ENCODE data around the gene TMEM147.
A peak's percentile ranks its signal among the peaks of the same experiment; 100 is the strongest.

Gene TMEM147

DNA sequence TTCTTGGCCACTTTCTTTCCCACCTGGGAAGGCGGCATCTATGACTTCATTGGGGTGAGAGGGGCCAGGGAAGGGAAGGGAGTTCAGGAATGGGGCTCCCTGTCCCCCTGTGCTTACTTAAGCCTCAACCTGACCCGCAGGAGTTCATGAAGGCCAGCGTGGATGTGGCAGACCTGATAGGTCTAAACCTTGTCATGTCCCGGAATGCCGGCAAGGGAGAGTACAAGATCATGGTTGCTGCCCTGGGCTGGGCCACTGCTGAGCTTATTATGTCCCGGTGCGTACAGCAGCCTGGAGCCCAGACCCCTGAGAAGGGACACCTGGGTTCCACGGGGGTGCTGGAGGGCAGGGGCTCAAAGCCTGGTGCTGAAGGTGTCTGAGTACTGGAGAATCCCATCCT lies 1.1 kb downstream of the TMEM147 start:
- DNase-seq: no peak
- no peak for TF ChIP-seq POLR2A (IDR thresholded peaks at IDR 0.05; ENCODE audit: low read length)
- no peak for TF ChIP-seq GATA1 (IDR thresholded peaks at IDR 0.05; ENCODE audit: low read depth, low read length)

DNA sequence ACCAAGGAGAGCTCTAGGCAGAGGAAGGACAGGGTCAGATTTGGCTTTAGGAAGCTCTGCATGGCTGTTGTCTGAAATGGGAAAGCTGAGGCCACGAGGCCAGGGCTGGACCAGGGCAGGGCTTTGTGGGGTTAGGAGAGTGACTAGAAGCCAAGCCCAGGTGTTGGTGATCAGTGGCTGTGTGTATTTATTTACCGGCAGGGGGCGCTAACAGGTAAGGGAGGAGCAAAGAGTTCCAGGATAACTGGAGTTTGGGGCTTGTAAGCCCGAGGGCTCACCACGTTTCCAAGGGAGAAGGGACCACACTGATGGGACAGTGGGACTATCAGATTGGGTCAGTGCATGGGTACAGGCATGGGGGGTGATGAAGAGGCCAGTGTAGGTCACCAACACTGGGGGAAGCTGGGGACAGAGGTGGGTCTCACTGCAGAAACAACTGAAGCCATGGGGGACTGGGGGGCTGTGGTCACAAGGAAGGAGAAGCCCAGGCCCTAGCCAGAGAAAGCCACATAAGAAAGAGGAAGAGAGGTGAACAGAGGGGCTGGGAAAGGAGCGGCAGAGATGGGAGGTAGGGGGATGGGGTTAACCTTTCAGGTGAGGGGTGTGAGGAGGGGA lies 3.9 kb downstream of the TMEM147 start:
- peak; percentile 74 to 87 for DNase-seq
- no peak for TF ChIP-seq GATA1 (IDR thresholded peaks at IDR 0.05; ENCODE audit: low read depth, low read length)
- no peak for TF ChIP-seq POLR2A (IDR thresholded peaks at IDR 0.05; ENCODE audit: low read length)

DNA sequence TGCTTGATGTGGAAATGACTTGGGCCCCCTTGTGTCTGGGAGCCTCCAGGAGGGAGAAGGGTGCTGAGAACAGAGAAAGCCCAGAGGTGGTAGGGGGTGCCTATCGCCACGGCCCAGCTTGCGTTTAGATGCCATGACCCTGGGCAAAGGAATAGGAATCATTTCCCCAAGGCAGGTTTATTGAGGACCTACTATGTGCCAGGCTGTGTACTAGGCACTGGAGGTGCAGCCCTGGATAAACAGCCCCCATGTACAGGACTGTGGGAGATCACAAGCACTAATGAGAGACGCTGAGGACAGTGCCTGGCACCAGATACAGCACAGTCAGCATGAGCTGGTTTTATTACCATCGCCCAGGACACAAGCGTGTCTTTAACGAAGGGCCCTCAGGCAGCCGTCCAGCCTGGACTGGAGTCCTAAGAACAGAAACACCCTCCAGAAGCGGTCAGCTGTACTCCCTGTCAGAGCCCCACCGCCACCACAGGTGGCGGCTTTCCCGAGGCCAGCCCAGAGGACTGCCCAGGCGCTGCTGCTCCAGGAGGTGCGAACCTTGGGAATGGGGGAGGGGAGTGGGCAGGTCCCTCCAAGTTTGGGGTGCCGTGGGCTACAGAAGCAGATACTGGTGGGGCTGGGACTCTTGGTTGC lies 4.6 kb downstream of the TMEM147 start:
- TF ChIP-seq GATA1 (IDR thresholded peaks at IDR 0.05; ENCODE audit: low read depth, low read length) (no peak), POLR2A (IDR thresholded peaks at IDR 0.05; ENCODE audit: low read length) (no peak)
- no peak for DNase-seq

DNA sequence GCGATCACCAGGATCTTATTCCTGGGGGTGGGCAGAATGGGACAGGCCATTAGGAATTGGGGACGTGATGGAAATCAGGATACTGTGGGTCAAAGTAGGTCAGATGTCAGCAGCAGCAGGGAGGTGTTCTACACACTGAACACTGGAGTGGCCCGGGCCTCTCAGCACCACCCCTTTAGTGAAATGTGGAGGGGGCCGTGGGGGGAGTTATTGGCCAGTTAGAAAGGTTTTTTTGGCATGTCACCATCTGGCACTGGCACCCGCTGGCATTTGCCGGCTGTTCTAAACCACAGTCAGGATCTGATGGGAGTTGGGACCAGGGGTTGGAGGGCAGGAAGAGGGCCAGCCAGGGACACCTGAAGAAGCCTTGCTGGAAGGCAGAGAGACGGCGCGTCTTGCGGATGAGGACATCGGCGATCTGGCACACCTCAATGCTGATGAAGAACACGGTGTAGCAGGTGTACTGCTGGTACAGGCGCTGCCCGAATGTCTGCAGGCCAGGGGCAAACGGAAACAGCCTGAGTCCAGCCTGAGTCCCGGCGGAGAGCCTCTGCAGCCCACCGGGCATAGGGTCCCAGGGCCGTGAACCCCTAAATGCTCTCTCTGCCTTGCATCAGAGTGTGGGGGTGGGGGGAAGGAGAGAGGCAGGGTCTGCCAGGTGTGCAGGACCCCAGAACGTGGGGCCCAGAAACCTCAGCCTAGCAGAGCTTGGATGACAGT lies 5.8 kb downstream of the TMEM147 start:
- no peak for DNase-seq
- TF ChIP-seq POLR2A (IDR thresholded peaks at IDR 0.05; ENCODE audit: low read length) (no peak), GATA1 (IDR thresholded peaks at IDR 0.05; ENCODE audit: low read depth, low read length) (no peak)

DNA sequence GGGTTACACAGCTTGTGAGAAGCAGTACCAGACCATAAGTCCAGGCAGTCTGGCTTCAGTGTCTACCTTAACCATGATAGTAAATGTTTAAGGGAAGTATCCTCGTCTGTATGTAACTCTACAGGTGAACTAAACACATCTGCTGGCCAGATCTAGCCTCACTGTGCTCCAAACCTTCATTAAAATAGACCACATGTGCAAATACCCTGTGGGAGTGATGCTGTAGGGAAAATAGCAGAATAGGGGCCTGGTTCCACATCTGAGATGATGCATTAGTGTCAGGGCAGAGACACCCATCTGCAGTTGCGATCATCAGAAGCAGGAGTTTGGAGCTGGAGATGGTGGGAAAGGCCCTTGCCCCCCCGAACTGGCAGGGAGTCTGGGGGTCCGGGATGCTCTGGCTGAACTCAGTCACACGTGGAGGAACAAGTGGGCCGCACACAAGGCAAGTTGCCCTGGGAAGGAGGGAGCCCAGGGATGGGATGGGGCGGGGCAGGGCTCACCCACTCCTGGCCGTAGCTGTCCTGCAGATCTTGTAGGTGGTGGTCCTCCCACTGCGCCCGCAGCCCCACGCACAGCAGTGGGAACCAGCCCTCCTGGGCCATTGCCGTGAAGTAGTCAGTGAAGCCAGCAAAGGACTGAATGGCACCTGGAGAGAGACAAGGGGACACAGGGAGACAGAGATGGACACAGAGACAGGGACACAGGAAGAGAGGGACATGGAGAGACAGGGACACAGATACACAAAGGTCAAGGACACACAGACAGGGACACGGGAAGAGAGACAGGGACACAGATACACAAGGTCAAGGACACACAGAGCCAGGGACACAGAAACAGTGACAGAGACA lies 7.3 kb downstream of the TMEM147 start:
- TF ChIP-seq POLR2A (IDR thresholded peaks at IDR 0.05; ENCODE audit: low read length): no peak
- TF ChIP-seq GATA1 (IDR thresholded peaks at IDR 0.05; ENCODE audit: low read depth, low read length): no peak
- no peak for DNase-seq

DNA sequence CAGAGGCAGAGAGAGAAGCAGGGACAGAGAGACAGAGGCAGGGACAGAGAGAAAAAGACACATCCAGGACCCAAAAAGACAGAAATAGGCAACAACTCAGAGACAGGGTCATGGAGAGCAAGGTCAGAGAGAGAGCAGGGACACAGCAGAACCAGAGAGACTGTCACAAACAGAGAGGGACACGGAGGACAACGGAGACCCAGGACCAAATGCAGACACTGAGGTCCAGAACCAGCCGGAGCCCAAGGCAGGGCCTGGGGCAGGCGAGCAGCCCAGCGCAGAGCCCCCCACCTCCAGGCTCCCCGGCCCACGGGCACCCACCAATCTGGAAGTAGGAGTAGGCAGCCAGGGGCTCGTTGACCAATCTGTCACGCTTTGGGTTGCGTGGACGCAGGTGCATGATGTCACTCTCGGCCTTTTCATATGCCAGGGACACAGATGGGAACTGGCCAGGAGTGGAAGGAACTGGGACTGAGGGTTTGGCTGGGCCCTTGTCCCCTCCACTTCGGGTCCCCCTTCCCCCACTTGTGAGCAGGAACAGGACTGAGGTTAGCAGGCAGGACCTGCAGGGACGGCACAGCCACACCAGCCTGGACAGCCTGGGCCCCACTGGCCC lies 8.1 kb downstream of the TMEM147 start:
- no peak for DNase-seq
- TF ChIP-seq GATA1 (IDR thresholded peaks at IDR 0.05; ENCODE audit: low read depth, low read length): no peak
- TF ChIP-seq POLR2A (IDR thresholded peaks at IDR 0.05; ENCODE audit: low read length): no peak

DNA sequence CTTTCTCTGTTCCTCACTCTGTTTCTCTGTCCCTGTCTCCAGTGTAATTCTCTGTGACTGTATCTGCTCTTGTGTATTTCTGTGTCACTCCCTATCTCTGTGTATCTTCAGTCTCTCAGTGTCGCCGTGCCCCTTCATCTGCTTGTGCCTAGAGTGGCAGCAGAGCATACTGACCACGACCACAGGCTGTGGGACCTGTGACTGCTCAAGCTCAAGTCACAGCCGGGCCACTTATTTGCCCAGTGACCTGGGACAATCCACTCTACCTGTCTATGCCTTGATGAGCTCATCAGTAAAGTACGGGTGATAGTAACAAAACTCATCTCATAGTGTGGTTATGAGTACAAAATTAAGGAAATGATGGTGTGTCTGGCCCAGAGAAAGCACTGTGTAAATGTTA lies 8.7 kb downstream of the TMEM147 start:
- no peak for DNase-seq
- TF ChIP-seq GATA1 (IDR thresholded peaks at IDR 0.05; ENCODE audit: low read depth, low read length): no peak
- TF ChIP-seq POLR2A (IDR thresholded peaks at IDR 0.05; ENCODE audit: low read length): no peak

DNA sequence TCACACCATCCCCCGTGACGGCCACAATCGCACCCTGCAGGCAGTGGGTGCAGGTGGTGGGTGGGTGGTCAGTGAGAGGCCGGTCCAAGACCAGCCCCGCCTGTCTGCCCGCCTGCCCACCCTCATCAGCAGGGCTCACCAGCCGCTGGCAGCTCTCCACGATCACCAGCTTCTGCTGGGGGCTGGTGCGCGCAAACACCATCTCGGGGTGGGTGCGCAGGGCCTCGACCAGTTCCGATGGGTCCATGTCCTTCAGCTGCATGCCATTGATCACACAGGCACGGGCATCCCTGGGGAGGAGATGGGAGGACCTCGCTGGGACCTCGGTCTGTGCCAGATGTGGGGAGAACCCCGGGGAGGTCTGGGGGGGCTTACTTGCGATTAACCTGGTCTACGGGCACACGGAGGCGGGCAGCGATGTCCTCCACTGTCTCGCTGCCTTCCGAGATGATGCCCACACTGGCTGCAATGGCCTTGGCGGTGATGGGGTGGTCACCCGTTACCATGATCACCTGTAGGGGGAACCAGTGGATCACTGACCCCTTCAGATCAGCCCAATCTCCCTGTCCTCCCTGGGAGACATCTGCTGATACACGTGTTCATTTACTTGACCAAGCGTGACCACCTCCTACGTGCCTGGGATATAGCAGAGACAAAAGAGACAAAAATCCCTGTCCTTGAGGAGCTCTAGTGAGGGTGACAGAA lies 10.0 kb downstream of the TMEM147 start:
- DNase-seq: peak in 1 of 2 experiments; percentile 28
- TF ChIP-seq POLR2A (IDR thresholded peaks at IDR 0.05; ENCODE audit: low read length): no peak

DNA sequence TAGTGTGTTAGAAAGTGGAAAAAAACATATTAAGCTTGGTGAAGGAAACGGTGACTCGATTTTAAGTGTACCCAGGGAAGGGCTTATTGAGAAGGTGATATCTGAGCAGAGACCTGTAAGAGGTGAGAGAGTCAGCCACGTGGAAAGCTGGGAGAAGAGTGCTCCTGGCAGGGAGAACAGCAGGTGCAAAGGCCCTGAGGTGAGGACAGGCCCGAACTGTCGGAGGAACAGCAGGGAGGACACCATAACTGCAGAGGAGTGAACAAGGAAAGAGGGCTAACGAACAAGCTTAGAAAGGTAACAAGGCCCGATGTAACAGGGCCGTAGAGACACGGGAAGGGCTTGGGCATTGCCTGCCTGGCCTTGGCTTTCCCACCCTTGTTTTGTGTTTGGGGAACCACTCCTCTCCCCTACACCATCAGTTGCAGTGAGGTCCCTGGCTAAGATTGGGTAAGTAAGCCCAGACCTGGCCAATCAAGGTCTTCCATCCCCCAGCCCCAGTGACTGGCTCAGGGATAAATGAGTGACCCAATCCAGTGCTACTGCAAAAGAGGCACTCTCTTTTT lies 10.7 kb downstream of the TMEM147 start:
- TF ChIP-seq POLR2A (IDR thresholded peaks at IDR 0.05; ENCODE audit: low read length) (no peak), GATA1 (IDR thresholded peaks at IDR 0.05; ENCODE audit: low read depth, low read length) (no peak)
- DNase-seq: no peak

DNA sequence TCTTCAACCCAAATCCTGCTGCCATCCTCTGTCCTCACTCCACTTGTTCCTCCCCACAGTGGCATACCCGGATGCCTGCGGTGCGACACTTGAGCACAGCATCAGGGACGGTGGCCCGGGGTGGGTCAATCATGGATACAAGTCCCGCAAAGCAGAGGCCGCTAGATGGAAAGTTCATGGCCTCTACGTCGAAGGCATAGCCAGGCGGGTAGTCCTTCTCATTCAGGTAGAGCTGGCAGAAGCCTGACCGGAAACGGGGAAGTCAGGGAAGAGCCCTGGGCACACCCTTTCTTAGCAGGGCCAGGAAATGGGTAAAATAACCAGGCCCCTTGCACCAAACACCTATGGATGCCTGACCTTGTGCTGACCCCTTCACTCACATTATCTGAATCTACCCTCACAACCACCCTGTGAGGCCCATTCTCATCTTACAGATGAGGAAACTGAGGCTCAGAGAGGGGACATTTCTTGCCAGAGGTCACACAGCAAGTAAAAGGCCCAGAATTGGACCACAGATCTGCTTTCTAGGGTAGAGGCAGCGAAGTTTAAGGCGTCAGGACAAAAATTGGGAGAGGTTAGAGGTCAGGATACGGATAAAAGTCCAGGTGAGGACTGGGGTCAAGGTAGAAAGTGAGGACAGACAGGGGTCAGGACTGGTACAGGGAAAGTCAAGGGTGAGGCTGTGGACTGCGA lies 11.6 kb downstream of the TMEM147 start:
- TF ChIP-seq POLR2A (IDR thresholded peaks at IDR 0.05; ENCODE audit: low read length): no peak
- TF ChIP-seq GATA1 (IDR thresholded peaks at IDR 0.05; ENCODE audit: low read depth, low read length): no peak
- DNase-seq: no peak

DNA sequence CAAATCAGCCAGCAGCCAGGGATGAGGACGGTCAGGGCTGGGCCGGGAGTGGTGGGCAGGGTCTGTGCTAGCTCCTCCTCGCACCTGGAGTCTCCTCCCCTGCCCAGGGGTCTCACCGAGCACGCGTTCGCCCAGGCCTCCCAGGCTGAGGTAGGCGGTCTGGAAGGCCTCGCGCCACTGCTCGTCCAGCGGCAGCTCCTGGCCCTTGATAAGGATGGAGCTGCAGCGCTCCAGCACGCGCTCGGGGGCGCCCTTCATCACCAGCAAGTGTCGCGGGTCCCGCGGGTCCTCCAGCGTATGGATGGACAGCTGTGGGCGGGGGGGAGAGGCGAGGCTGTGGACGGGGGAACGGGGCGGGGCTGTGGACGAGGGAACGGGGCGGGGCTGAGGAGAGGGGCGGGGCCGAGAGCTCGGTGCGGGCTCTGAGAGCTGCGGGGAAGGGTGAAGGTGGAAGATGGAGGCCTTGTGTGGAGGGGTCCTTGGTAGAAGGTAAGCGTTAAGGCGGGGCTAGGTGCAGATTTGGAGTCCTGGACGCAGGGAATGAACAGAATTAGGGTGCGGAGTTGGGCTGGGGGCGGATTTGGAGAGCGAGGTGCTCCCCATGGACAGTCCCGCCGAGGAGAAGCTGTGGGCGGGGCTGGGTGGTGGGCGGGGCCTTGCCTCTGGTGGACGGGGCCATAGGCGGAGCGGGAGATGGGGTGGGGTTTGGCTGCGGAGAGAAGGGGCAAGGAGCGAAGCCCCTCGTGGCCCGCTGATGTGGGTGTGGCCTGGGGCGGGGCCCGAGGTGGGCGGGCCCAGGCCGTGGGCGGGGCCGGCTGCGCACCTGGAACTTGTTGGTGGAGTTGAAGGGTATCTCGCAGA lies 12.3 kb downstream of the TMEM147 start:
- DNase-seq: peak; percentile 65 to 70
- TF ChIP-seq GATA1 (IDR thresholded peaks at IDR 0.05; ENCODE audit: low read depth, low read length) (no peak), POLR2A (IDR thresholded peaks at IDR 0.05; ENCODE audit: low read length) (no peak)
